HL-60/S4 treated with retinoic acid at 250 ng/mL for 4 days and 3 days (cell line): Measurements from ENCODE around the gene CENPV.

Source experiments
- in situ Hi-C: fragments of 300-500 bp; cut with MboI; formaldehyde crosslinking; loops from 2 replicates; pipeline ENCODE4 v1.7.0; 2022; ENCODE audit warnings: low sequenced_read_pairs

Gene CENPV

GRCh38 chr17:16363749-16364536 lies 10.7 kb upstream of the CENPV start:
- in situ Hi-C loops = no loop called here

DNA sequence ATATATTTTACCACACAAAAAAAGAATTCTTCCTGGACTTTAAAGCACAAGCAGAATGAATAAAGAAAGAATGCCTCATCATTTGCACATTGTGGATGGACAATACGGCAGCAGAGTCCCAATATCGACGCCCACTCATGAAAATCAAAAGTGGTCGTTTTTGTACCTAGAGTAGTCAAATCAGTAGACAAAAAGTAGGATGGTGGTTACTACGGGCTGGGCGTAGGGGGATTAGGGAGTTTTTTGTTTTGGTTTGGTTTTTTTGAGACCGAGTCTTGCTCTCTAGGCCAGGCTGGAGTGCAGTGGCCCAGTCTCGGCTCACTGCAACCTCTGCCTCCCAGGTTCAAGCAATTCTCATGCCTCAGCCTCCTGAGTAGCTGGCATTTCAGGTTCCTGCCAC lies 8.6 kb upstream of the CENPV start:
- in situ Hi-C loops = no loop called here

- in situ Hi-C loops = no loop called here
These were observed 5.1 kb upstream of the CENPV start for GRCh38 chr17:16358394-16358793.

- in situ Hi-C loops = no loop called here
These were observed 1.3 kb upstream of the CENPV start for GRCh38 chr17:16354585-16354984.

DNA sequence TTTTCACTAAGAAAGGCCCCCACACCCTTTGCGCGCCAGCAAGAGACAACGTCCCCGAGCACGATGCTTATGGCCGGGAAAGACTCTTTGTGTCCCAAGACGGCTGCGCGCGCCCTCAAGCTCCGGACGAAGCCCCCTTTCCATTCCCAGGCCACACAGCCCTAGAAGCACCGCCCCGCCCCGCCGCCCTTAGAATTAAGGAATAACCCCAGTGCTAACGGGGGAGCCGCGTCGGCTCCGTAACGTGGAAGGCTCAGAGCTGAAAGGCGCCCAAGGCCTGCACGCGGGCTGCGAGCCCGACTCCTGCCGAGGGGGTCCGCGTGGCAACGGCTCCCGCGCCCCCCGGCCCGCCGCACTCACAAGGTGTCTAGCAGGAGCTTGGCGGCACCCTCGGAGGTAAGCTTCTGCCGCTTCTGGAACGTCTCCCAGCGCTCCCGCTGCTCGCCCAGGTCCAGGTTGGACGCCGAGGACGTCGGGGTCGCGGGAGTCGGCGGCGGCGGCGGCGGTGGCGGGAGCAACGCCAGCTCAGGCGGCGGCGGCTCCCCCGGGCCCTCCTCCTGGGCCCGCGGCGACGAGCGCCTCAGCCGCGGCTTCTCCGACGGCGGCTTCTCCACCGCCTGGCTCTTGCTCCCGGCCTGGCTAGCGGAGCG lies 477 bp downstream of the CENPV start:
- in situ Hi-C loops = no loop called here

- in situ Hi-C loops = no loop called here
These were observed 984 bp downstream of the CENPV start for GRCh38 chr17:16352303-16352666.

DNA sequence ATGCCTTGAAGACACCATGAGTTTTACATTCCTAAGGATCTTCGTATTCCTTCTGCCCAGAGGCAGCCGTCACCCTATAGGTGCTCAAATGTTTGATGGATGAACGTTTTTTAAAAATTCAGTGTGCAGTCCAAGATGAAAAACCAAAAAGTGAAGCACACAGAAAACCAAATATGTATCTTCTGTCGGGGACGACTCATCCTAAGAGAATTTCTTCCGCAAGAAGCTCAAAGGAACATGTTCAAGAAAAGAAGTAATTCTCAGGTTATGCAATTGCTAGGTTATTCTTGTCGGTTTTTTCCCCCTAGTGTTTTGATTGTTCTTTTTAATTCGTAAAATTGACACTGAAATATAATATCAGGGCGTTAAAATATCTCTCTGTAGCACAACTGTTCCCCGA lies 1.4 kb downstream of the CENPV start:
- in situ Hi-C loops = no loop called here

- in situ Hi-C loops = no loop called here
These were observed 3.8 kb downstream of the CENPV start for GRCh38 chr17:16349431-16349830.

DNA sequence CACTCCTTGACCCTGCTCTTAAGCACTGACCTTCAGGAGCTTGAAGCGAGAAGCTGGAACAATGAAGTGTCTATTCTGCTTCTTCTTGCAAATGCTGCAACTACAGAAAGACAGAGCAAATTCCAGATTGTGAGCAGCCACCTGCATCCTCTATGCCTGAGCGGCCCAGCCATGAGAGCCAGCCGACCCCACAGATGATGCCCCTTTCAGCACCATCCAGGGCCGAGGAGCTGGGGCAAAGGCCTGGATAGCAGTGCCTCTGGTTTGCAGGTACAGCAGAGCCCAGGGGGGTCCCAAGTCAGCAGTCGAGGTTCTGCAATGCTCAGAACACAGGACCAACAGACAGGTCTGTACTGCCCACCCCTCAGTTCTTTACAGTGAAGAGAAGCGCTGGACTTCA lies 4.7 kb downstream of the CENPV start:
- in situ Hi-C loops = no loop called here

- in situ Hi-C loops = no loop called here
These were observed 6.5 kb downstream of the CENPV start for GRCh38 chr17:16346721-16347271.

DNA sequence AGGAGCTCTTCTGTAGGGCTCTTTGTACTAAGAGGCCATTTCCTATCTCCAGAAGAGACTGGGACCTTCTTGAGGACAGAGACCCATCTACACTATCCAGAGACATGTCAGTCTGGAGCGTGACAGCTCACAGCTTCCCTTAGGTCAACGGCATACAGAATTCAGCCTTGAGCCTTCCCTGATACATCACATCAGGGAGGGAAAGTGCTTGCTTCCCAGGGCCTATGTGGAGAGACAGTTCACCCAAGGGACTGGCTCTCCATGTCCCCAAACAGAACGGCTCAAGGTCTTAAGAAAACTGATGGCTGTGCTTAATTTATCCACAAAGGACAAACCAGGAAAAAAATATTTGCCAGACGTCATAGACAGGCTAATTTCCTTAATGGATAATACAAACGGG lies 7.7 kb downstream of the CENPV start:
- in situ Hi-C loops = no loop called here

- in situ Hi-C loops = no loop called here
These were observed 9.7 kb downstream of the CENPV start for GRCh38 chr17:16343569-16343968.

DNA sequence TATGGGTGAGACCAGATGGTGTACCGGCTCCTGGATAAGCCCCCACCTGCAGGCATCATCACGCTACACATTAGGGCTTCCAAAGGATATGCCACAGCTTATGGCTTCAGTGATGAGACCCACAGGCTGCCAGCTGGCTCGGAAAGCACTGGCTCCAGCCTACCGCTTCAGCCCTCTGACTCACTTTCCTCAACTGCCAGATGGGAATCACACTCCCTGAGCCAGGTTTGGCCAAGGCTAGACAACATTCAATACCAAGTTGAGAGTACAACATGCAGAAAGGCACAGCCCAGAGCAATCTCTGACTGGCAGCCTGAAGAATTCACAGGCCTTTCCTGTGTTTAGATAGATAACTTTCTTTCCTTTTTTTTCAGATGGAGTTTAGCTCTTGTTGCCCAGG lies 10.3 kb downstream of the CENPV start:
- in situ Hi-C loops = no loop called here

DNA sequence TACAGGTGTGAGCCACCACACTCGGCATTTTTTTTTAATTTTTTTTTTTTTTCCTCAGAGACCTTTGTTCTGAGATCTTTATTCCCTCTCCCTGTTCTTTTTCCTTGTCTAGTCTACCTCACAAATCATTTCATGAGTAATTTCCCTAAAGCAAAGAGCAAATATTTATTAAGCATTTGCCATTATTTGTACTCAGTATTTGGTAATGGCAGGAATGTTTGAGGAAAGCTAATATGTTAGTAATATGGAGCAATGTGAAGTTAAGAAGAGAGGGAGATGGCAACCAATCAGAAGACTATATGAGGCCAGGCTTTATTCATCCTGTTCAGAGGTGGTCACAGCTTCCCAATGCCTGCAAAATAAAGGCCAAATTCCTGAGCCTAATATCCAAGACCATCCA lies 13.3 kb downstream of the CENPV start:
- in situ Hi-C loops = no loop called here

- in situ Hi-C loops = no loop called here
These were observed 13.9 kb downstream of the CENPV start for GRCh38 chr17:16339402-16339801.

DNA sequence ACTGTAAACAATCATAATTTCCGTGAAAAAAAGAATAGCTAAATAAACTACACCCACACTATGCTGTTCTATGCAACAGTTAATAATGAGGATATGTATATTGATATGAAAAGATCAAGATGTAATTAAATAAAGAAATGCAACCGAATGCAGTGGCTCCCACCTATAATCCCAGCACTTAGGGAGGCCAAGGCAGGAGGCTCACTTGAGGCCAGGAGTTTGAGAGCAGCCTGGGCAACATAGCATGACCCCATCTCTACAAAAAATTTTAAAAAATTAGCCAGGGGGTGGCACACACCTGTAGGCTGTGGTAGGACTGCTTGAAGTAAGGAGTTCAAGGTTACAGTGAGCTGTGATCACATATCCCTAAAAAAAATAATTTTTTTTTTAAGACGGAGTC lies 14.9 kb downstream of the CENPV start:
- in situ Hi-C loops = no loop called here

DNA sequence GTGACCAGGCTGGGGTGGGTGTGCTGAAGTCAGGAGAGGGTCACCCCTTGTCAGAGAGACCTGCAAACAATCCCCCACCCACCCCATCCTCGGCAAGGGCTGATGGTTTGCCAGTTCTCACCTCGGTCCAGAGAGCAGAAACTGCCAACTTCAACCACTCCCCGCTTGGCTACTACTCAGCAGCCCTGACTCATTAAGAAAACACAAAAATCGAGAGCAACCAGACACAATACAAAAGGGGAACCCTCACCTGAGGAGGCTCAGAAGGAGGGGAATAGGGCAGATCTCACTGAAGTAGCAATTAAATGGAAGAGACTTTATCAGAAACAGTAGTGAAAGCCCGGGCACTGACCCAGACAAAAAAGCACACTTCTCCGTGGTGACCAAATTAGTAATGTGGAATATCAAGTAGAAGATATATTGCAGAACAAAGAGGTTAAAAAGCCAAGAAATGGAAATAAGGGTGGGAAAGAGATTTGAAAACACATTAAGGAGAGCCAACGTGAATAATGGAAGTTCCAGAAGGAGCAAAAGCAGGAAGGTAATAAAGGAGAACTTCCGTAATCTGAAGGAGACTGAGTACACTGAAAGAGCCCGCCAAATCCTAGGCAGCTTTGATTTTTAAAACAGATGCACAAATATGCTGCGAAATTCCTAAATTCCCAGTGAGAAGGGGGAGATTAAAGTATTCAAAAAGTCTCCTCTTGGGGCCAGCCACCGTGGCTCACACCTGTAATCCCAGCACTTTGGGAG lies 23.6 kb downstream of the CENPV start:
- in situ Hi-C loops = no loop called here

GRCh38 chr17:16328997-16329396 lies 24.3 kb downstream of the CENPV start:
- in situ Hi-C loops = no loop called here

DNA sequence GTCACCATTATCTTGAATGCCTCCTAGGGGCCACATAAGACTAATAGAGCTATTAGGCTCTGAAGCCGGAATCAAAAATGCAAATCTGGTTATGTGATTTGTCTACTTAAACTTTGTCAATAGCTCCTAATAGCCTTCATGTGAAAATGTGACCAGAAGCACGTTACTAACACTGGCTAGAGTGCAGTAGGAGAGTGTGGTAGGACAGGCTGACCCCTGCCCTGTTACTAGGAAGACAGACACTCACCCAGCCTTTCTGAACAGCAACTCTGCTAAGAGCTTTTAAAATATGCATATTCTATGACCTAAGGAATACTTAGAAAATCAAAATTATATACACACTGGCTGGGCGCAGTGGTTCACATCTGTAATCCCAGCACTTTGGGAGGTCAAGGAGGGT lies 26.3 kb downstream of the CENPV start:
- in situ Hi-C loops = no loop called here

DNA sequence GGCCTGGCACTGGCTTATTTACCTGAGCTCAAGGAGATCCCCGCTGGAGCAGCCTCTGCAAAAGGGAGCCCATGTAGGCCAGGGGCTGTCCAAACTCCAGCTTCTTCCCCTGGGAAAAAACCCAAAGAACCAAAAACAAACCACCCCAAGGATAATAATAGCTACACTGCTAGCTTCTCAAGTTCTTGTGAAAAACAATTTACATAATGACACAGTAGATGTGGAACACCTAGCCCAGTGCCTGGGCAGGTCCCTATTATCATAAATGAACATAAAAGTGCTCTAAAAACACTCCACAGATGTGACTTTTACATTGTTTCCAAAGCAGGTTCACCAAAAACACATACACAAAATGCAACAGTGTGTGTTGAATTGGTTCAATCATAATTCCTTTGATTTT lies 27.3 kb downstream of the CENPV start:
- in situ Hi-C loops = no loop called here

- in situ Hi-C loops = no loop called here
These were observed 30.6 kb downstream of the CENPV start for GRCh38 chr17:16322636-16323035.

DNA sequence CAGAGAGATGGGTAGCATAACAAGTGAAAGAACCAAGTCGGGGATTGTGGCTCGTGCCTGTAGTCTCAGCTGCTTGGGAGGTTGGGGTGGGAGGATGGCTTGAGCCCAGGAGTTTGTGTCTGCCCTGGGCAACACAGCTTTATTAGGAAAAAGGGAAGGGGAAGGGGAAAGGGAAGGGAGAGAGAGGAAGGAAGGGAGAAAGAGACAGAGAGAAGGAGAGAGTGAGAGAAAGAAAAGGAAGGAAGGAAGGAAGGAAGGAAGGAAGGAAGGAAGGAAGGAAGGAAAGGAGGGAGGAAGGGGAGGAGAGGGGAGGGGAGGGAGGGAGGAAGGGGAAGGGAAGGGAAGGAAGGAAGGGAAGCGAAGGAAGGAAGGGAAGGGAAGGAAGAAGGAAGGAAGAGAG lies 33.3 kb downstream of the CENPV start:
- in situ Hi-C loops = no loop called here
